ENCODE data around the gene CYP4A22.

Gene CYP4A22

DNA sequence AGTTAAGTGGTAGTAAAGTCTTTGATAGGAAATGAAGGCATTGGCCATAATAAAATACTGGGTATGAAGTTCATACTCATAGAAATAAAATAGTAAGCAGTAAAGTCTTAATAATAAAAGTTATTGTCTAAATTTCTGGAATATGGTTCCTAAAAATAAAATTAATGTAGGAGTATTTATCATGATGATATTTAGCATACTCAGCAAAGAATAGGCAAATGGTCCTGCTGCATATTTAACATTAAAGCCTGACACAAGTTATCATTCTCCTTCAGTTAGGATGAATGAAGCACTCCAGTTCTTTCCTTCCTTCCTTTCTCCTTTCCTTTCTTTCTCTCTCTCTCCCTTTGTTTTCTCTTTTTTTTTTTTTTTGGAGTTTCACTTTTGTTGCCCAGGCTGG lies 27.3 kb downstream of the CYP4A22 start:
- TF ChIP-seq SIN3A (IDR thresholded peaks at IDR 0.05; ENCODE audit: borderline replicate concordance, insufficient read depth, low read length) = no peak
- TF ChIP-seq TAF1 (IDR thresholded peaks at IDR 0.05; ENCODE audit: borderline replicate concordance, insufficient read depth, low read length) = no peak
- TF ChIP-seq POLR2AphosphoS5 (IDR thresholded peaks at IDR 0.05; ENCODE audit: low read depth, low read length) = no peak
- no peak for TF ChIP-seq FOXP2 (optimal IDR thresholded peaks at IDR 0.05; ENCODE audit: borderline replicate concordance, extremely low read depth, extremely low read length, insufficient read depth)
- TF ChIP-seq, protein P1, sequence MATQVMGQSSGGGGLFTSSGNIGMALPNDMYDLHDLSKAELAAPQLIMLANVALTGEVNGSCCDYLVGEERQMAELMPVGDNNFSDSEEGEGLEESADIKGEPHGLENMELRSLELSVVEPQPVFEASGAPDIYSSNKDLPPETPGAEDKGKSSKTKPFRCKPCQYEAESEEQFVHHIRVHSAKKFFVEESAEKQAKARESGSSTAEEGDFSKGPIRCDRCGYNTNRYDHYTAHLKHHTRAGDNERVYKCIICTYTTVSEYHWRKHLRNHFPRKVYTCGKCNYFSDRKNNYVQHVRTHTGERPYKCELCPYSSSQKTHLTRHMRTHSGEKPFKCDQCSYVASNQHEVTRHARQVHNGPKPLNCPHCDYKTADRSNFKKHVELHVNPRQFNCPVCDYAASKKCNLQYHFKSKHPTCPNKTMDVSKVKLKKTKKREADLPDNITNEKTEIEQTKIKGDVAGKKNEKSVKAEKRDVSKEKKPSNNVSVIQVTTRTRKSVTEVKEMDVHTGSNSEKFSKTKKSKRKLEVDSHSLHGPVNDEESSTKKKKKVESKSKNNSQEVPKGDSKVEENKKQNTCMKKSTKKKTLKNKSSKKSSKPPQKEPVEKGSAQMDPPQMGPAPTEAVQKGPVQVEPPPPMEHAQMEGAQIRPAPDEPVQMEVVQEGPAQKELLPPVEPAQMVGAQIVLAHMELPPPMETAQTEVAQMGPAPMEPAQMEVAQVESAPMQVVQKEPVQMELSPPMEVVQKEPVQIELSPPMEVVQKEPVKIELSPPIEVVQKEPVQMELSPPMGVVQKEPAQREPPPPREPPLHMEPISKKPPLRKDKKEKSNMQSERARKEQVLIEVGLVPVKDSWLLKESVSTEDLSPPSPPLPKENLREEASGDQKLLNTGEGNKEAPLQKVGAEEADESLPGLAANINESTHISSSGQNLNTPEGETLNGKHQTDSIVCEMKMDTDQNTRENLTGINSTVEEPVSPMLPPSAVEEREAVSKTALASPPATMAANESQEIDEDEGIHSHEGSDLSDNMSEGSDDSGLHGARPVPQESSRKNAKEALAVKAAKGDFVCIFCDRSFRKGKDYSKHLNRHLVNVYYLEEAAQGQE (IDR thresholded peaks at IDR 0.05; ENCODE audit: insufficient read depth in 1 of 2, low read depth in 2 of 2, low read length in 2 of 2) = no peak

DNA sequence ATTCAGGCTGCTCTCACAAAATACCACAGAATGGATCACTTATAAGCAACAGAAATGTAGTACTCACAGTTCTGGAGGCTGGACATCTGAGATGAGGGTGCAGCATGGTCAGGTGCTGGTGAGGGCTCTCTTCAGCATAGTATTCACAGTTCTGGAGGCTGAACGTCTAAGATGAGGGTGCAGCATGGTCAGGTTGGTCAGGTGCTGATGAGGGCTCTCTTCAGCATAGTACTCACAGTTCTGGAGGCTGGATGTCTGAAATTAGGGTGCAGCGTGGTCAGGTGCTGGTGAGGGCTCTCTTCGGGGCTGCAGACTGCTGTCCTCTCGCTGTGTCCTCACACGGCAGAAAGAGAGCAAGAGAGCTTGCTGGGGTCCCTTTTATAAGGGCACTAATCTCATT lies 35.5 kb downstream of the CYP4A22 start:
- no peak for TF ChIP-seq FOXP2 (optimal IDR thresholded peaks at IDR 0.05; ENCODE audit: borderline replicate concordance, extremely low read depth, extremely low read length, insufficient read depth)
- TF ChIP-seq, protein P1 (IDR thresholded peaks at IDR 0.05; ENCODE audit: insufficient read depth in 1 of 2, low read depth in 2 of 2, low read length in 2 of 2) = no peak

DNA sequence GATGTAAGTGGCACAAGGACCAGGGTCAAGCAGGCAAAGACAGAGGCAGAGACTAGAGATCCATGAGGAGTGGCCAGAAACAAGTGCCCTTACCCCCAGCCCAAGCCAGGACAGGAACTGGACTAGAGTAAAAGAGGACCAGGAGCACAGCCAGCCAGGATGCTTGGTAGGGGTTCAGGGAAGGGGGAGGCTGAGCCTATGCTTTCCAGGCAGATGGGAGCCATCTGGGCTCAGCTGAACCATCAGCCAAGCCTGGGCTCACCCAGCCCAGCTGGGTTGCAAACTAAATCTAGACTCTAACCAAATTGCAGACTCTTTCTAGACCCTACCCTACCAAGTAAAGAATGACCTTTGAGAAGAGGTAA lies 37.4 kb downstream of the CYP4A22 start:
- TF ChIP-seq TAF1 (IDR thresholded peaks at IDR 0.05; ENCODE audit: borderline replicate concordance, insufficient read depth, low read length) (no peak), SIN3A (IDR thresholded peaks at IDR 0.05; ENCODE audit: borderline replicate concordance, insufficient read depth, low read length) (no peak), FOXP2 (optimal IDR thresholded peaks at IDR 0.05; ENCODE audit: borderline replicate concordance, extremely low read depth, extremely low read length, insufficient read depth) (no peak)
- TF ChIP-seq, protein P1 (IDR thresholded peaks at IDR 0.05; ENCODE audit: insufficient read depth in 1 of 2, low read depth in 2 of 2, low read length in 2 of 2) = no peak

DNA sequence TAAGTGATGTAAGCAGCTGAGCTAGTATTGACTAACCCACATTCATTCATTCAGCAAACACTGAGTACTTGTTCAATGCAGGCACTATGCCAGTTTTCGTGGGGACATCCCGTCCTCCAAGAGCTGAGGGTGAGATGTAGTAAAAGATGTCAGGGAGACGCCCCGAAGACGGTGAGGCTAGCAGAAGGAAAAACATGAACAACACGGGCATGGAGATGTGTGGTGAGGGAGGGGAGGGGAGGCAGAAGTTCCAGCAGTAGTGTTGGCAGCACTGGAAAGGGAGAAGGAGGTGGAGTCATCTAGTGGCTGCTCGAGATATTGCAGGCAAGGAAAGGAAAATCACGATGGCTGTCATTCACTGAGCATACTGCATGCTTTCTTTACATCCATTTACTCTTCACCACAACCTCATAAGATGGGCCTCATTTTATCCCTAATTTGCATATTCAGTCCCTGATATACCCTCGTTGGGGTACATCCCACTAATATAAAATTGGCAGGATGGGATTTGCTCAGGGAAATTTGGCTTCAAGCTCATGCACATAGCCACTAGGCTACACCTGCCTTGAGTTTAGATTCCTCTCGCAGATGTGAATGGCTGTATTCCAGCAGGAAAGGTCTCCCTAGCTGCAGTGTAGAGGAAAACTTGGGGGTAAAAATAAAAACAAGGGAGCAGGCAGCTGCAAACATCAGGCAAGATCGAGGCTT lies 38.1 kb downstream of the CYP4A22 start:
- TF ChIP-seq, protein P1 (IDR thresholded peaks at IDR 0.05; ENCODE audit: insufficient read depth in 1 of 2, low read depth in 2 of 2, low read length in 2 of 2) = no peak
- TF ChIP-seq FOXP2 (optimal IDR thresholded peaks at IDR 0.05; ENCODE audit: borderline replicate concordance, extremely low read depth, extremely low read length, insufficient read depth) (no peak), TAF1 (IDR thresholded peaks at IDR 0.05; ENCODE audit: borderline replicate concordance, insufficient read depth, low read length) (no peak), POLR2AphosphoS5 (IDR thresholded peaks at IDR 0.05; ENCODE audit: low read depth, low read length) (no peak), SIN3A (IDR thresholded peaks at IDR 0.05; ENCODE audit: borderline replicate concordance, insufficient read depth, low read length) (no peak)

DNA sequence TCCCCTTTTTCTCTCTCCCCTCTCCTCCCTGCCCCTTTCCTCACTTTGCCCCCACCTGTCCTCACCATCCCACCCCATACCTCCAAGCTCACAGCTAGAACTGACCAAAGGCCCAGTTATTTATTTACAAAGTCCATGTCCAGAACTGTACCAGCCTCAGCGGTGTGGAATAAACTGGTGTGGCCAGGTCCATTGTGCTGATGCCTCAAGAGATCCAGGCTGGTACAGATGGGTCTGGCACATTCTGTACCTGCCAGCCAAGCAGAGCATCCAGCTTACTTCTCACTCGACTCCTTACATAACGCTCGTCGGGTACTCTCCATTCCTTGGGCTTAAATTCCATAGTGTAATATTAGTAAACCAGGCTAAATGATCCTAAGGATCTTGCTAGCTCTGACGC lies 40.8 kb downstream of the CYP4A22 start:
- TF ChIP-seq, protein P1 (IDR thresholded peaks at IDR 0.05; ENCODE audit: insufficient read depth in 1 of 2, low read depth in 2 of 2, low read length in 2 of 2) = no peak
- TF ChIP-seq SIN3A (IDR thresholded peaks at IDR 0.05; ENCODE audit: borderline replicate concordance, insufficient read depth, low read length) (no peak), FOXP2 (optimal IDR thresholded peaks at IDR 0.05; ENCODE audit: borderline replicate concordance, extremely low read depth, extremely low read length, insufficient read depth) (no peak), TAF1 (IDR thresholded peaks at IDR 0.05; ENCODE audit: borderline replicate concordance, insufficient read depth, low read length) (no peak), POLR2AphosphoS5 (IDR thresholded peaks at IDR 0.05; ENCODE audit: low read depth, low read length) (no peak)

All from PFSK-1 (cell line).